Neural progenitor cell (in vitro differentiated cells): Measurements from ENCODE around the gene CLDN16.

Experiments used
- CTCF ChIP-seq: fragments of 200-600 bp; sonication (generic); IDR thresholded peaks from 2 replicates; pipeline ENCODE4 v1.5.1; 2017; ENCODE audit warnings: antibody characterized with exemption, mild to moderate bottlenecking
- EZH2 ChIP-seq: fragments of 200-600 bp; sonication (generic); IDR thresholded peaks from 2 replicates; pipeline ENCODE4 v1.6.1; 2017; ENCODE audit warnings: antibody characterized with exemption, mild to moderate bottlenecking, moderate library complexity

- TF ChIP-seq CTCF (no peak), EZH2 (no peak)
Measured at GRCh38 chr3:190357468-190357867, 30.5 kb upstream of the CLDN16 start.
